IMR-90 (cell line): Measurements from ENCODE around the gene ALDH7A1. TPM values are rescaled to one million over a fixed set of nuclear protein-coding genes. Genes with fewer than 3 reads are reported as not detected.

Source experiments
- ATAC-seq: fragments of 200-7000 bp; cut with Tn5 transposase; 2 replicates; pipeline ENCODE4 v1.9.1; 2020; ENCODE audit warnings: low read depth, mild to moderate bottlenecking, moderate library complexity
- BruUV-seq: library from RNA; stranded (reverse); fragments of 400-500 nt; replicated peaks from 2 replicates; lab custom pipeline; 2021; lab: Mats Ljungman, UMichigan
- CTCF ChIA-PET: fragments of 300-600 bp; formaldehyde crosslinking; extraction: SDS; loops from one replicate; lab custom pipeline; 2021; ENCODE audit warnings: antibody characterized with exemption; lab: Yijun Ruan, JAX
- POLR2A ChIA-PET: fragments of 300-600 bp; sonication (Branson Sonifier 250); formaldehyde crosslinking; loops from one replicate; lab custom pipeline; 2022; ENCODE audit warnings: antibody characterized with exemption; ENCODE audit not compliant: unreplicated experiment; lab: Charles Lee
- DNase-seq: peaks from one replicate; pipeline ENCODE4 v3.0.0; 2013
- H2AFZ ChIP-seq: replicated peaks from 2 replicates; pipeline ENCODE3; 2013; ENCODE audit warnings: low read length, mild to moderate bottlenecking; ENCODE audit not compliant: poor library complexity
- H2AK5ac ChIP-seq: 2 replicates; pipeline ENCODE4 v1.6.1; 2013; ENCODE audit warnings: low read depth, low read length, inconsistent platforms
- H2AK9ac ChIP-seq: replicated peaks from 2 replicates; pipeline ENCODE3; 2013; ENCODE audit warnings: mild to moderate bottlenecking, low read depth, low read length, moderate library complexity; ENCODE audit not compliant: poor library complexity
- H2BK120ac ChIP-seq: 2 replicates; pipeline ENCODE4 v1.6.1; 2013; ENCODE audit warnings: low read depth, low read length, inconsistent platforms
- H2BK15ac ChIP-seq: 3 replicates; pipeline ENCODE4 v1.6.1; 2013; ENCODE audit warnings: low read depth, low read length, inconsistent platforms
- H2BK20ac ChIP-seq: 2 replicates; pipeline ENCODE4 v1.6.1; 2013; ENCODE audit warnings: low read depth, mild to moderate bottlenecking, inconsistent platforms, low read length, moderate library complexity
- H2BK5ac ChIP-seq: 2 replicates; pipeline ENCODE4 v1.6.1; 2013; ENCODE audit warnings: mild to moderate bottlenecking, low read depth, low read length, inconsistent platforms; ENCODE audit not compliant: poor library complexity, severe bottlenecking
- H3K14ac ChIP-seq: replicated peaks from 2 replicates; pipeline ENCODE4 v1.6.1; 2013; ENCODE audit warnings: low read depth, low read length, inconsistent platforms
- H3K18ac ChIP-seq: 2 replicates; pipeline ENCODE4 v1.6.1; 2013; ENCODE audit warnings: low read depth, low read length, control low read depth
- H3K23ac ChIP-seq: 2 replicates; pipeline ENCODE4 v1.6.1; 2013; ENCODE audit warnings: low read depth, low read length, inconsistent platforms
- H3K27ac ChIP-seq: 2 replicates; pipeline ENCODE4 v1.5.1; 2013; ENCODE audit warnings: mild to moderate bottlenecking, control low read depth, low read length; ENCODE audit not compliant: insufficient read depth
- H3K27me3 ChIP-seq: 2 replicates; pipeline ENCODE4 v1.6.1; 2013; ENCODE audit warnings: low read length; ENCODE audit not compliant: control insufficient read depth, insufficient read depth
- H3K36me3 ChIP-seq: 2 replicates; pipeline ENCODE4 v1.6.1; 2013; ENCODE audit warnings: low read length, mixed read lengths; ENCODE audit not compliant: control insufficient read depth, insufficient read depth
- H3K4ac ChIP-seq: 2 replicates; pipeline ENCODE4 v1.6.1; 2013; ENCODE audit warnings: low read depth, low read length, inconsistent platforms
- H3K4me1 ChIP-seq: 2 replicates; pipeline ENCODE4 v1.6.1; 2013; ENCODE audit warnings: low read length, mixed read lengths; ENCODE audit not compliant: control insufficient read depth, insufficient read depth
- H3K4me2 ChIP-seq: 2 replicates; pipeline ENCODE4 v1.6.1; 2013; ENCODE audit warnings: low read depth, mild to moderate bottlenecking, control low read depth, low read length, moderate library complexity
- H3K4me3 ChIP-seq: 2 replicates; pipeline ENCODE4 v1.5.1; 2013; ENCODE audit warnings: low read depth, mild to moderate bottlenecking, control low read depth, low read length, moderate library complexity; ENCODE audit not compliant: insufficient read depth
- H3K56ac ChIP-seq: 2 replicates; pipeline ENCODE4 v1.6.1; 2013; ENCODE audit warnings: low read length, inconsistent platforms; ENCODE audit not compliant: insufficient read depth; ENCODE audit errors: extremely low read depth
- H3K79me1 ChIP-seq, 2 experiments: 2 replicates each; pipeline ENCODE4 v1.6.1; 2013; ENCODE audit warnings: low read length in 2 of 2, inconsistent platforms in 1 of 2, low read depth in 1 of 2
- H3K9ac ChIP-seq: 2 replicates; pipeline ENCODE4 v1.6.1; 2013; ENCODE audit warnings: low read depth, low read length, control low read depth
- H3K9me1 ChIP-seq: 2 replicates; pipeline ENCODE4 v1.6.1; 2013; ENCODE audit warnings: low read length, inconsistent platforms; ENCODE audit not compliant: insufficient read depth
- H3K9me3 ChIP-seq: 2 replicates; pipeline ENCODE4 v1.6.1; 2013; ENCODE audit warnings: low read length; ENCODE audit not compliant: control insufficient read depth, insufficient read depth
- H4K20me1 ChIP-seq: 2 replicates; pipeline ENCODE4 v1.6.1; 2013; ENCODE audit warnings: low read length, inconsistent platforms; ENCODE audit not compliant: insufficient read depth
- H4K5ac ChIP-seq: 2 replicates; pipeline ENCODE4 v1.6.1; 2013; ENCODE audit warnings: mild to moderate bottlenecking, low read depth, low read length, control low read depth
- H4K8ac ChIP-seq, 2 experiments: 2 replicates each; pipeline ENCODE4 v1.6.1; 2013; ENCODE audit warnings: low read depth in 2 of 2, low read length in 2 of 2, control low read depth in 1 of 2, inconsistent platforms in 1 of 2
- H4K91ac ChIP-seq: 2 replicates; pipeline ENCODE4 v1.6.1; 2013; ENCODE audit warnings: low read depth, low read length, inconsistent platforms; ENCODE audit not compliant: insufficient read depth
- CHD1 ChIP-seq: IDR thresholded peaks from 2 replicates; pipeline ENCODE4 v1.6.1; 2012; ENCODE audit warnings: low read depth, low read length, improper control_type of control experiment
- CTCF ChIP-seq: conservative IDR thresholded peaks from 2 replicates; pipeline ENCODE4 v1.5.1; 2012; ENCODE audit warnings: mild to moderate bottlenecking, low read depth, low read length, improper control_type of control experiment
- MAFK ChIP-seq: IDR thresholded peaks from 2 replicates; pipeline ENCODE4 v1.6.1; 2012; ENCODE audit warnings: low read depth, low read length, improper control_type of control experiment
- RAD21 ChIP-seq: IDR thresholded peaks from 2 replicates; pipeline ENCODE4 v1.6.1; 2012; ENCODE audit warnings: low read length, improper control_type of control experiment
- SMC3 ChIP-seq: fragments of 150-350 bp; IDR thresholded peaks from 2 replicates; pipeline ENCODE4 v1.6.1; 2016; ENCODE audit warnings: low read depth, mild to moderate bottlenecking, antibody characterized with exemption, low read length, moderate library complexity
- USF2 ChIP-seq: fragments of 150-350 bp; IDR thresholded peaks from 2 replicates; pipeline ENCODE4 v1.6.1; 2017; ENCODE audit warnings: mild to moderate bottlenecking, antibody characterized with exemption, low read length, low read depth
- WGBS, 2 experiments: methylation state at CpG; one replicate each; pipeline versions ENCODE4 v1.1.5 to v1.1.7; 2013; ENCODE audit warnings: missing lambda C conversion rate in 2 of 2; ENCODE audit not compliant: insufficient read length in 1 of 2; ENCODE audit errors: extremely low coverage in 2 of 2; 5-methylcytosine and 5-hydroxymethylcytosine counted together
- dilution Hi-C: fragments of 300-500 bp; cut with HindIII; formaldehyde crosslinking; loops from one replicate; pipeline ENCODE4 v1.14.3; 2018; ENCODE audit warnings: low sequenced_read_pairs; ENCODE audit not compliant: unreplicated experiment
- in situ Hi-C: fragments of 300-500 bp; cut with MboI; formaldehyde crosslinking; loops from 3 replicates; pipeline ENCODE4 v1.14.3; 2019; ENCODE audit warnings: low sequenced_read_pairs, inconsistent platforms, mixed read lengths
- intact Hi-C: fragments of 100-400 bp; cut with micrococcal nuclease; formaldehyde crosslinking; loops from 2 replicates; pipeline ENCODE4 v1.10.0; 2022
- polyA plus RNA-seq, 3 experiments: library from polyadenylated mRNA; depleted of rRNA; stranded (reverse); fragments of >200 nt; gene quantifications; 2 replicates each; pipeline ENCODE4 v1.2.3, GENCODE V29; 2012; ENCODE audit warnings: low replicate concordance in 1 of 3
- total RNA-seq: library from RNA; depleted of rRNA; stranded (reverse); fragments of >200 nt; gene quantifications from 2 replicates; pipeline ENCODE4 v1.2.3, GENCODE V29; 2012

The ALDH7A1 gene
- total and polyA plus RNA-seq, 2 of the 4 experiments (the other 2 are of a cell fraction), result 40.9 to 62.2 TPM

GRCh38 chr5:126499853-126500342 lies 95.1 kb downstream of the ALDH7A1 start:
- no peak overlapping the region for H3K18ac ChIP-seq
- TF ChIP-seq CTCF (peak; percentile 45), RAD21 (peak; percentile 36), USF2 (no peak), CHD1 (no peak), MAFK (no peak), SMC3 (peak; percentile 24; the same call in 1 of the 2 replicates)
- no peak overlapping the region for H2BK5ac ChIP-seq
- intact Hi-C loops (no loop called here), dilution Hi-C loops (no loop called here), in situ Hi-C loops (no loop called here)
- H2BK15ac ChIP-seq, result no peak overlapping the region
- no peak overlapping the region for H3K14ac ChIP-seq
- H3K4me1 ChIP-seq, result peaks cover 2% of the 10 kb centered on the region; the same call in 1 of the 2 replicates
- H3K9ac ChIP-seq, result no peak overlapping the region
- no peak overlapping the region for H4K8ac ChIP-seq
- ATAC-seq (no peak), DNase-seq (no peak)
- no peaks in the 10 kb centered on the region for H3K27me3 ChIP-seq
- H3K36me3 ChIP-seq, result no peaks in the 10 kb centered on the region
- no peaks in the 10 kb centered on the region for H3K9me3 ChIP-seq
- no peak overlapping the region for H2AFZ ChIP-seq
- 0 out of 2 replicates have a peak, but pooled peaks cover 5% of the 10 kb centered on the region for H3K9me1 ChIP-seq
- no peak overlapping the region for H3K4me2 ChIP-seq
- POLR2A ChIA-PET, result no interaction called here
- no peaks in the 10 kb centered on the region for H4K20me1 ChIP-seq
- H4K5ac ChIP-seq, result no peak overlapping the region
- H3K23ac ChIP-seq, result no peak overlapping the region
- H3K79me1 ChIP-seq, result no peaks in the 10 kb centered on the region
- no peak overlapping the region for H2BK120ac ChIP-seq
- no peak overlapping the region for H3K27ac ChIP-seq
- H3K56ac ChIP-seq, result no peak overlapping the region
- no TSS peak for BruUV-seq
- no peak overlapping the region for H2AK5ac ChIP-seq
- no peak overlapping the region for H2BK20ac ChIP-seq
- H2AK9ac ChIP-seq, result no peak overlapping the region
- CTCF ChIA-PET, result interaction anchor here (0.8 to 2.6 kb wide), 14 partner anchors 9 to 150 kb away, joined by 3 to 10 read pairs (median 4); no protein-coding TSS in a partner anchor
- no peak overlapping the region for H3K4ac ChIP-seq
- H3K4me3 ChIP-seq, result no peak overlapping the region
- no peak overlapping the region for H4K91ac ChIP-seq
- 100% methylated on average over 1 of the region's 3 CpGs; no CpG with 5 or more reads in 1 of the 2 experiments for WGBS, 2 experiments
